Measurements from ENCODE around the gene PASK. TPM values are rescaled to one million over a fixed set of nuclear protein-coding genes. Genes with fewer than 3 reads are reported as not detected.

The PASK gene
- total RNA-seq, 1 donor: 21.9 TPM

DNA sequence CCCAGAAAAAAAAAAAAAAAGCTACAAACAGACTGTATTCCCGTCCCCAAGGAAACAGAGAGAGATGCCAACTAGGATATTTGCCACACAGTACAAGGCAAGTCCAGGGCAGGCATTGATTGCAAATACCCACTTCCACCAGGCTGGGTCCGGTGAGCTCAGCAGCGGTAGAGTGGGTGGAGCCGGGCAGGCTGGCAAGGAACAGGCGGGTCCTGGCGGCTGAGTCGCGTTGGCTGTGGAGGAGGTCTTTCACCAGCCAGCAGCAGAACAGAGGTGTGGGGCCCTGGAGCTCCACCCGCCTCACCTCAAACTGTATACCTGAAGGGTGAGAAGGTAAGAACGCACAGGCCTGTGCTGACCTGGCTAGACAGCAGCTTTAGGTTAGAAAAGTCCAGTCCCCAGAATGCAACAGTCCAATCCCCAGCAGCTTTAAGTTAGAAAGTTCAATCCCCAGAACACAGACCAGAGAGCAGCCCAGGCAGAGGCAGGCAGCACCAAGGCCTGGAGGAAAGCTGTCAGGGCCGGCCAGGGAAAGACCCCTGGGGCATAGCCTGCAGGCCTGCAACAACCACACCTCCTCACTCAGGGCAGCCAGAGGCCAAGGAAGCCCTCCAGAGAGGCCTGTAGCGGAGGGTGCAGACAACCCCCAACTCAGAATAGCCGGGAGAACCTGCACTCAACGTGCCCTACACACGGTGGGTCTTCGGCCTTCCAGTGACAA lies 25.3 kb downstream of the PASK start:
- TF ChIP-seq, protein P1, sequence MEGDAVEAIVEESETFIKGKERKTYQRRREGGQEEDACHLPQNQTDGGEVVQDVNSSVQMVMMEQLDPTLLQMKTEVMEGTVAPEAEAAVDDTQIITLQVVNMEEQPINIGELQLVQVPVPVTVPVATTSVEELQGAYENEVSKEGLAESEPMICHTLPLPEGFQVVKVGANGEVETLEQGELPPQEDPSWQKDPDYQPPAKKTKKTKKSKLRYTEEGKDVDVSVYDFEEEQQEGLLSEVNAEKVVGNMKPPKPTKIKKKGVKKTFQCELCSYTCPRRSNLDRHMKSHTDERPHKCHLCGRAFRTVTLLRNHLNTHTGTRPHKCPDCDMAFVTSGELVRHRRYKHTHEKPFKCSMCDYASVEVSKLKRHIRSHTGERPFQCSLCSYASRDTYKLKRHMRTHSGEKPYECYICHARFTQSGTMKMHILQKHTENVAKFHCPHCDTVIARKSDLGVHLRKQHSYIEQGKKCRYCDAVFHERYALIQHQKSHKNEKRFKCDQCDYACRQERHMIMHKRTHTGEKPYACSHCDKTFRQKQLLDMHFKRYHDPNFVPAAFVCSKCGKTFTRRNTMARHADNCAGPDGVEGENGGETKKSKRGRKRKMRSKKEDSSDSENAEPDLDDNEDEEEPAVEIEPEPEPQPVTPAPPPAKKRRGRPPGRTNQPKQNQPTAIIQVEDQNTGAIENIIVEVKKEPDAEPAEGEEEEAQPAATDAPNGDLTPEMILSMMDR (IDR thresholded peaks at IDR 0.05; ENCODE audit: insufficient read depth, low read length): no peak
- no peak overlapping the region for H3K4me3 ChIP-seq (ENCODE audit: low read depth, low read length)
- DNase-seq (ENCODE audit: low read depth): no peak

DNA sequence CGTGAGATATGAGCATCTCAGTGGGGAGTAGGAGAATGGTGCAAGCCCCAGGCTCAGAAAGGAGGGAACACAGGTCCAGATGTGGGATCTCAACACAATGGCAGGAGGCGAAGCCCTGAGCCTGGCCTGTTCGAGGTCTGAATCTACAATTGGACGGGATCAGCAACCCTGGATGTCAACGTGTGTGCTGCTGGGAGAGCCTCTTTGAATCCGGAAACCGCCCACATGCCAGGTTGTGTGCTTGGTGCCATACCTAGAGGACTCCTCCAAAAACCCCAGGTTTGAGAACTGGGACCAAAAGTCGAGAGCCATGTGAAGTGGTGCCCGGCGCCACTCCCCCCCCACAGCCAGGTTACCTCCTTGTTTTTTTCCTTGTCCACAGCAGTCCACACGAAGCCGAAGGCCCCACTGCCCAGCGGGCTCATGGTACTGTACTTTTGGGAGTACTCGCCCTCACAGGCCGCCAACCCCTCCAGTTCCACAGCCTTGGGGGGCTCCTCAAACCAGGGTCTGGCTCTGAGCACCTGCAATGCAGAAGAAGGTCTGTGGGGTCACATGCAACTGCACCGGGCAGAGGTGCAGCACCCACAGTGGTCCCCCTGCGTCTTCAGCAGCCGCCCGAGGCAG lies 26.8 kb downstream of the PASK start:
- no peak for DNase-seq (ENCODE audit: low read depth)
- no peak overlapping the region for H3K4me3 ChIP-seq (ENCODE audit: low read depth, low read length)
- TF ChIP-seq, protein P1 (IDR thresholded peaks at IDR 0.05; ENCODE audit: insufficient read depth, low read length): no peak

DNA sequence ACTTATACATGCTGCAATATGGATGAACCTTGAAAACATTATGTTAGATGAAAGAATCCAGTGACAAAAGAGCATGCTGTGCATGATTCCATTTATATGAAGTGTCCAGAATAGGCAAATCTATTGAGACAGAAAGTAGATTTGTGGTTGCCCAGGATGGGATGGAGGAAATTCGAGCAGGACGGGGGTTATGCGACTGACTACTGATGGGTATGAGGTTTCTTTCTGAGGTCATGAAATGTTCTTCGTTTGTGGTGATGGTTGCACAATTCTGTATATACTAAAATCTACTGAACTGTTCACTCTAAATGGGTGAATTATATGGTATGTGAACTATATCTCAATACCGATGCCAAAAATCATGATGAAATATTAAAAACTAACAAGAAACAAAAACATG lies 28.3 kb downstream of the PASK start:
- TF ChIP-seq, protein P1 (IDR thresholded peaks at IDR 0.05; ENCODE audit: insufficient read depth, low read length): no peak
- no peak for DNase-seq (ENCODE audit: low read depth)

DNA sequence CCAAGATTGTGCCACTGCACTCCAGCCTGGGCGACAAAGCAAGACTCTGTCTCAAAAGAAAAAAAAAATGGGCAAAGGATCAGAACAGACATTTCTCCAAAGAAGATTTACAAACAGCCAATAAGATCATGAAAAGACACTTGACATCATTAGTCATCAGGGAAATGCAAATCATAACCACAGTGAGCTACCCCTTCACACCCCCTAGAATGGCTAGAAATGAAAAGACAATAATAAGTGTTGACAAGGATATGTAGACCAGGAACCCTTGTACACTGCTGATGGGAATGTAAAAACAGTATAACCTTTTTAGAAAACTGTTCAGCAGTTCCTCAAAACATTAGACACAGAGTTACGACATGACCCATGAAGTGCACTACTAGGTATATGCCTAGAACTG lies 28.8 kb downstream of the PASK start:
- TF ChIP-seq, protein P1 (IDR thresholded peaks at IDR 0.05; ENCODE audit: insufficient read depth, low read length): no peak
- no peak for DNase-seq (ENCODE audit: low read depth)
- H3K4me3 ChIP-seq (ENCODE audit: low read depth, low read length): no peak overlapping the region

More for the DNA sequence above, 28.3 kb downstream of the PASK start:
- H3K4me3 ChIP-seq (ENCODE audit: low read depth, low read length): no peak overlapping the region

DNA sequence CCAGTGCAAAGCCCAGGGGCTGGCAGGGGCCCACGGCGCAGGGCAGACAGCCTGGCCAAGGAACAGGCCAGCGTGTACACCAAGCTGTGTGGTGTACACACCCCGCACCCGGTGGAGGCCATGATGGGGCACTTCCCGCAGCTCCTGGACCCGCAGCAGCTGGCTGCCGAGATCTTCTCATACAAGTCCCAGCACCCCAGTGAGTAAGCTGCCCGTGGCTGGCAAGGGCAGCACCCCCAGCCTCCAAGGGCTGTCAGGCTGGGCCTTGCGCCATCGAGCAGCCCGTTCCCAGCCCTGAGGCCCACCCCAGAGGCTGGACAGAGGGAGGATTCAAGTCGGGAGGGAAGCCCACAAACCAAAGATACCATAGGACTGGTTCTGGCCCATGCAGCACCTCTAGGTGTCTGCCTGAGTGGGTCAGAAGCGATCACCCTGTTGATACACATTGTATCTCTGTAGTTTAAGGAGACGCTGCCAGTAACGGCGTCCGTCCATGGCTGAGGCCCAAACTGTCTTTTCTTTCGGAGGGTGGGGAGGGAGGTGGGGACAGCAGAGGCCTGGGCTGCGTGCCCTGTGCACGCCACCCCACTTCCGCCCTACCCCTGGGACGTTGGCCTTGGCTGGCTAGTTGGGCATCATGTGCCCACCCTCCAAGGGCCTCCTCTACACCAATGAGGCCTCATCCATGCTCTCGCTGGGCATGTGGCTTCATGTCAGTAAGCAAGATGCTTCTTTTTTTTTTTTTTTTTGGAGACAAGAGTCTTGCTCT lies 30.4 kb downstream of the PASK start:
- TF ChIP-seq, protein P1 (IDR thresholded peaks at IDR 0.05; ENCODE audit: insufficient read depth, low read length): no peak
- DNase-seq (ENCODE audit: low read depth): no peak
- no peak overlapping the region for H3K4me3 ChIP-seq (ENCODE audit: low read depth, low read length)

DNA sequence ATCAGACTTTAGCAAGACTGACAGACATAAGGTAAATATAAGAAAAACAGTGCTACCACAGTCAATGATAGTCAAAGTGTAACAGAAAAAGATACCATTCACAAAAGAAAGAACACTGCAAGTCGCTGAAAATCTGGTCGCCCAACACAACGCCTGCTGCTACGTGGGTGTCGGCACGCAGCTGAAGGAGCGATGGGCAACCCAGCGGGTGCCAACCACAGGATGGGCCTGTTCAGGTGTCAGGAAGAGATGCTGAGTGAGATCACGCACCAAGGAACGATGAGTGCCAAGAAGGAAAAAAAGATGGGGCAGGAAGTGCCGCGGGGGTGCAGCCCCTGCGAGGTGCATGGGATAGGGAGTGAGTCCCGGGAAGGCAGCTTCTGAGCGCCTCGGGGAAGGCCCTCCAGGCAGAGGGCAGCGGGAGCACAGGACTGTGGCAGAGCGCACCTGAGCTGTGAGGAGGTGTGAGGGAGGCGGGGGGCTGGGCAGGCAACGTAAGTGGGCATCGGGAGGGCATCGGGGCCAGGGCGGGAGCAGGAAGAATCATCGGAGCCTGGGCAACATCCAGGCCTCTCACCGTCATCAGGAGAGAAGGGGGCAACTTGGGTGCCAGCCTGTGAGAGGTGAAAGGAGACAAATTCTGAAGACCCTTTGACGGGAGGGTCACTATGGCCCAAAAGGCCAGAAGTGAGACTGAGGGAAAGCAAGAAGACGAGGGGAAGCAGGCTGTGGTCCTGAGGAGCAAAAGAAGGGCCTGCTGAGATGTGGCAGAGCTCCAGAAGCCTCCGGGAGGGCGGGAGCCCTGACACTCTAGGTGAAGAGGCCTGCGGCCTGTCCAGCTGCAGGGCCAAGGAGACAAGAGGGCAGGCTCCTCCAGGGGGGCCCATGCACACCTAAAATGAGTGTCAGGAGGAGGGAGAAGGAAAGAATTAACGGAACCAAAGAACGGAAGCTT lies 32.4 kb downstream of the PASK start:
- no peak overlapping the region for H3K4me3 ChIP-seq (ENCODE audit: low read depth, low read length)
- no peak for DNase-seq (ENCODE audit: low read depth)
- TF ChIP-seq, protein P1 (IDR thresholded peaks at IDR 0.05; ENCODE audit: insufficient read depth, low read length): no peak
